GM23338 (cell line): Measurements from ENCODE around the gene EYA4. TPM values are rescaled to one million over a fixed set of nuclear protein-coding genes. Genes with fewer than 3 reads are reported as not detected.

Experiments used
- ATAC-seq: fragments of 200-7000 bp; cut with Tn5 transposase; 3 replicates; pipeline ENCODE4 v1.9.1; 2020
- DNase-seq: peaks from one replicate; pipeline ENCODE4 v3.0.0-alpha.2; 2015; ENCODE audit warnings: low spot score
- H2AFZ ChIP-seq: fragments of 200-600 bp; sonication (generic); 2 replicates; pipeline ENCODE4 v1.8.0; 2016; ENCODE audit warnings: antibody characterized with exemption, mild to moderate bottlenecking, moderate library complexity
- H3F3A ChIP-seq: fragments of 200-600 bp; sonication (generic); replicated peaks from 2 replicates; pipeline ENCODE4 v1.8.0; 2017; ENCODE audit warnings: antibody characterized with exemption, mixed run types, low read depth
- H3K27ac ChIP-seq: fragments of 200-600 bp; sonication (generic); 2 replicates; pipeline ENCODE4 v1.6.1; 2016; ENCODE audit warnings: low read depth
- H3K27me3 ChIP-seq: fragments of 200-600 bp; sonication (generic); 2 replicates; pipeline ENCODE4 v1.8.0; 2016; ENCODE audit warnings: mild to moderate bottlenecking, mixed run types, moderate library complexity; ENCODE audit not compliant: insufficient read depth
- H3K36me3 ChIP-seq: fragments of 200-600 bp; sonication (generic); 2 replicates; pipeline ENCODE4 v1.8.0; 2016; ENCODE audit warnings: mild to moderate bottlenecking; ENCODE audit not compliant: insufficient read depth
- H3K4me1 ChIP-seq: fragments of 200-600 bp; sonication (generic); 2 replicates; pipeline ENCODE4 v1.8.0; 2016; ENCODE audit warnings: mild to moderate bottlenecking, moderate library complexity; ENCODE audit not compliant: insufficient read depth
- H3K4me2 ChIP-seq: fragments of 200-600 bp; sonication (generic); 2 replicates; pipeline ENCODE4 v1.7.1; 2017; ENCODE audit warnings: mixed run types
- H3K4me3 ChIP-seq: fragments of 200-600 bp; sonication (generic); 2 replicates; pipeline ENCODE4 v1.6.1; 2016; ENCODE audit warnings: mixed run types
- H3K79me2 ChIP-seq: fragments of 200-600 bp; sonication (generic); replicated peaks from 2 replicates; pipeline ENCODE4 v1.8.0; 2017; ENCODE audit warnings: mild to moderate bottlenecking; ENCODE audit not compliant: insufficient read depth
- H3K9me2 ChIP-seq: fragments of 200-600 bp; sonication (generic); 2 replicates; pipeline ENCODE4 v1.8.0; 2017; ENCODE audit not compliant: insufficient read depth
- H4K20me1 ChIP-seq: fragments of 200-600 bp; sonication (generic); replicated peaks from 2 replicates; pipeline ENCODE4 v1.8.0; 2017; ENCODE audit warnings: mild to moderate bottlenecking; ENCODE audit not compliant: insufficient read depth
- H3K27ac Mint-ChIP-seq: 2 replicates; pipeline ENCODE4 v1.8.0; 2020; ENCODE audit warnings: inconsistent platforms, mild to moderate bottlenecking, moderate library complexity, mixed read lengths
- H3K27me3 Mint-ChIP-seq: 3 replicates; pipeline ENCODE4 v1.8.0; 2022; ENCODE audit warnings: low read depth, mild to moderate bottlenecking, moderate library complexity, mixed read lengths, inconsistent platforms; ENCODE audit not compliant: insufficient read depth, poor library complexity
- H3K36me3 Mint-ChIP-seq: 3 replicates; pipeline ENCODE4 v1.8.0; 2021; ENCODE audit warnings: low read depth, mild to moderate bottlenecking, inconsistent platforms, moderate library complexity, mixed read lengths
- H3K4me1 Mint-ChIP-seq: 3 replicates; pipeline ENCODE4 v1.8.0; 2020; ENCODE audit warnings: mild to moderate bottlenecking, inconsistent platforms, mixed read lengths
- H3K4me3 Mint-ChIP-seq: 3 replicates; pipeline ENCODE4 v1.8.0; 2021; ENCODE audit warnings: moderate library complexity, mild to moderate bottlenecking, inconsistent platforms, mixed read lengths
- H3K9me3 Mint-ChIP-seq: 3 replicates; pipeline ENCODE4 v1.8.0; 2020; ENCODE audit warnings: moderate library complexity, mild to moderate bottlenecking, inconsistent platforms, mixed read lengths
- CTCF ChIP-seq, 2 experiments: fragments of 200-600 bp in 1 of 2; sonication (generic) in 1 of 2; conservative IDR thresholded peaks; 2 replicates each; pipeline versions ENCODE4 v1.5.1 to v1.6.1; 2016 to 2017; ENCODE audit warnings: antibody characterized with exemption in 2 of 2, low read depth in 2 of 2, mild to moderate bottlenecking in 2 of 2, moderate library complexity in 1 of 2
- EZH2phosphoT487 ChIP-seq: fragments of 200-600 bp; sonication (generic); IDR thresholded peaks from one replicate; pipeline ENCODE4 v1.8.1; 2018; ENCODE audit warnings: antibody characterized with exemption; ENCODE audit not compliant: unreplicated experiment
- STAT1 ChIP-seq: IDR thresholded peaks from one replicate; pipeline ENCODE4 v1.6.1; 2016; ENCODE audit warnings: antibody characterized with exemption; ENCODE audit not compliant: unreplicated experiment
- ZNF114 ChIP-seq: fragments of 250-450 bp; sonication (Bioruptor Pico); IDR thresholded peaks from 2 replicates; pipeline ENCODE4 v1.5.0; 2020; ENCODE audit warnings: mild to moderate bottlenecking, moderate library complexity
- ZNF331 ChIP-seq: fragments of 250-450 bp; sonication (Bioruptor Pico); IDR thresholded peaks from 2 replicates; pipeline ENCODE4 v1.5.0; 2020; ENCODE audit warnings: low read depth, mild to moderate bottlenecking, moderate library complexity
- ZNF462 ChIP-seq: fragments of 250-450 bp; sonication (Bioruptor Pico); IDR thresholded peaks from 2 replicates; pipeline ENCODE4 v1.5.0; 2020; ENCODE audit warnings: mild to moderate bottlenecking, moderate library complexity
- polyA plus RNA-seq: library from polyadenylated mRNA; unstranded; fragments of >200 nt; fragmentation: Nextera tagmentation; extraction: Ambion mirVana; gene quantifications from 2 replicates; pipeline ENCODE4 v1.2.1, GENCODE V29; 2016
- total RNA-seq: library from RNA; depleted of rRNA; stranded (reverse); fragments of >200 nt; shearing (Covaris generic); gene quantifications from 2 replicates; pipeline ENCODE4 v1.2.3, GENCODE V29; 2014

EYA4 gene
- total and polyA plus RNA-seq, 2 experiments from 2014 or later, result 0.05 to 0.21 TPM

- no peak for TF ChIP-seq ZNF462
- no peak for TF ChIP-seq CTCF (conservative IDR thresholded peaks at IDR 0.05; ENCODE audit: low read depth in 2 of 2)
- no peak for TF ChIP-seq ZNF114 (CRISPR knock-in tag)
- no peak for TF ChIP-seq EZH2phosphoT487
Observed at GRCh38 chr6:133426038-133426437, 184.9 kb downstream of the EYA4 start (continued).

- Mint-ChIP-seq H3K36me3 (no peaks in the 10 kb centered on the region), H3K27me3 (no peaks in the 10 kb centered on the region), H3K9me3 (no peaks in the 10 kb centered on the region), H3K4me3 (no peak overlapping the region), H3K4me1 (peaks cover 22% of the 10 kb centered on the region), H3K27ac (no peak overlapping the region)
- H3K27ac ChIP-seq, result no peak overlapping the region
- H3K4me3 ChIP-seq, result no peak overlapping the region
- no peak overlapping the region for H2AFZ ChIP-seq
- ATAC-seq, result no peak
- no peaks in the 10 kb centered on the region for H3K27me3 ChIP-seq
- H3K36me3 ChIP-seq, result no peaks in the 10 kb centered on the region
- no peaks in the 10 kb centered on the region for H4K20me1 ChIP-seq
- no peak overlapping the region for H3K4me2 ChIP-seq
- DNase-seq, result no peak
- no peaks in the 10 kb centered on the region for H3F3A ChIP-seq
- H3K79me2 ChIP-seq, result no peaks in the 10 kb centered on the region
- H3K9me2 ChIP-seq, result no peaks in the 10 kb centered on the region
- peaks cover 16% of the 10 kb centered on the region for H3K4me1 ChIP-seq
- no peak for TF ChIP-seq ZNF331 (CRISPR knock-in tag)
- no peak for TF ChIP-seq STAT1
Observed at GRCh38 chr6:133428295-133428694, 187.1 kb downstream of the EYA4 start.
